Measurements from ENCODE around the gene MPPED2. TPM values are rescaled to one million over a fixed set of nuclear protein-coding genes. Genes with fewer than 3 reads are reported as not detected.

The MPPED2 gene
- 1 to 10 TPM in 2 of 6 experiments, under 1 TPM in 4; 0.12 to 1.8 (median 0.75) TPM for total RNA-seq
- long read RNA-seq, partial matches to known transcripts: 0 of 1 reads
- long read RNA-seq, other reads (novel, unspliced or antisense): 1 of 1 reads

- 6% methylated on average over 26 of the region's 49 CpGs for WGBS (ENCODE audit: insufficient coverage, low coverage, low lambda C conversion rate, missing lambda C conversion rate)
- peak within 1 kb of the TSS; percentile 65 to 78 (median 71) for H3K4me3 ChIP-seq
- peak; percentile 35 to 53 (median 39) for TF ChIP-seq CTCF (IDR thresholded peaks at IDR 0.05)
- no peak for TF ChIP-seq POLR2A (IDR thresholded peaks at IDR 0.05)
- H3K27ac ChIP-seq: peak within 1 kb of the TSS in 2 of 3 donors; percentile 47 to 60
- no peaks in the 10 kb centered on the region for H3K36me3 ChIP-seq
- peak; percentile 52 to 62 (median 60) for DNase-seq
- H3K9me3 ChIP-seq: no peaks in the 10 kb centered on the region
- peak; percentile 84 to 87 (median 85) for ATAC-seq
- H3K4me1 ChIP-seq: peaks cover 0 to 6% (median 0%) of the 10 kb centered on the region in 4 donors
- no peaks in the 10 kb centered on the region for H3K27me3 ChIP-seq
- intact Hi-C loops (cut with DNase I): no loop called here
These were observed at the start of gene MPPED2 for GRCh38 chr11:30586251-30587144. Gene MPPED2 (minus strand): TSS chr11:30586353. CDS start chr11:30580373, 5,980 bp downstream.

GRCh38 chr11:30635401-30635989, 49.3 kb upstream of the MPPED2 start:
- intact Hi-C loops (cut with DNase I): no loop called here
- H3K36me3 ChIP-seq: no peaks in the 10 kb centered on the region
- no peak overlapping the region for H3K27ac ChIP-seq
- TF ChIP-seq CTCF (IDR thresholded peaks at IDR 0.05): no peak
- TF ChIP-seq POLR2A (IDR thresholded peaks at IDR 0.05): no peak
- ATAC-seq (no peak), DNase-seq (no peak)
- no peak overlapping the region for H3K4me3 ChIP-seq
- no peaks in the 10 kb centered on the region for H3K27me3 ChIP-seq
- no peaks in the 10 kb centered on the region for H3K4me1 ChIP-seq
- H3K9me3 ChIP-seq: no peaks in the 10 kb centered on the region
- 24% methylated on average over 13 of the region's 13 CpGs for WGBS (ENCODE audit: insufficient coverage, low coverage, low lambda C conversion rate, missing lambda C conversion rate)

GRCh38 chr11:30631148-30631547, 45.0 kb upstream of the MPPED2 start:
- ATAC-seq: no peak
- WGBS (ENCODE audit: insufficient coverage, low coverage, low lambda C conversion rate, missing lambda C conversion rate): 63% methylated on average over 2 of the region's 3 CpGs

GRCh38 chr11:30619767-30620166, 33.6 kb upstream of the MPPED2 start:
- Histone ChIP-seq H3K9me3 (no peaks in the 10 kb centered on the region), H3K4me3 (no peak overlapping the region), H3K27ac (no peak overlapping the region), H3K4me1 (no peaks in the 10 kb centered on the region), H3K36me3 (no peaks in the 10 kb centered on the region), H3K27me3 (no peaks in the 10 kb centered on the region)
- no peak for TF ChIP-seq CTCF (IDR thresholded peaks at IDR 0.05)
- TF ChIP-seq POLR2A (IDR thresholded peaks at IDR 0.05): no peak
- WGBS (ENCODE audit: insufficient coverage, low coverage, low lambda C conversion rate, missing lambda C conversion rate): 71% methylated on average over 1 of the region's 1 CpG
- ATAC-seq (peak in 1 of 4 donors; percentile 26), DNase-seq (no peak)
- intact Hi-C loops (cut with DNase I): no loop called here

More at GRCh38 chr11:30631148-30631547, 45.0 kb upstream of the MPPED2 start:
- no peaks in the 10 kb centered on the region for H3K27me3 ChIP-seq
- no peaks in the 10 kb centered on the region for H3K4me1 ChIP-seq
- TF ChIP-seq POLR2A (IDR thresholded peaks at IDR 0.05) (no peak), CTCF (IDR thresholded peaks at IDR 0.05) (no peak)
- no peaks in the 10 kb centered on the region for H3K9me3 ChIP-seq
- H3K27ac ChIP-seq: no peak overlapping the region
- H3K36me3 ChIP-seq: no peaks in the 10 kb centered on the region
- DNase-seq: no peak
- intact Hi-C loops (cut with DNase I): no loop called here
- H3K4me3 ChIP-seq: no peak overlapping the region
